Activated B cell treated with CpG ODN at 0.5 μM for 24 hours (primary cell): ENCODE data around the gene HADHA. TPM values are rescaled to one million over a fixed set of nuclear protein-coding genes. Genes with fewer than 3 reads are reported as not detected.
A peak's percentile ranks its signal among the peaks of the same experiment; 100 is the strongest.
"Not testable (repeated sequence)": the region's sequence is repeated elsewhere in the genome, so short reads cannot be mapped to it uniquely, and the experiment has no call there.

ENCODE experiments used
- ATAC-seq: fragments of 200-7000 bp; cut with Tn5 transposase; one replicate; pipeline ENCODE4 v1.10.0; 2021; ENCODE audit warnings: low read depth, mild to moderate bottlenecking, moderate library complexity
- CTCF ChIA-PET: fragments of 350-600 bp; sonication (Branson Sonifier 250); formaldehyde crosslinking; loops from one replicate; lab custom pipeline; 2021; ENCODE audit warnings: antibody characterized with exemption; lab: Charles Lee
- POLR2A ChIA-PET: fragments of 350-600 bp; sonication (Branson Sonifier 250); formaldehyde crosslinking; loops from one replicate; lab custom pipeline; 2021; ENCODE audit warnings: antibody characterized with exemption; lab: Charles Lee
- DNase-seq: peaks from one replicate; pipeline ENCODE4 v3.0.0; 2022
- H3K27ac Mint-ChIP-seq: one replicate; pipeline ENCODE4 v1.8.0; 2020; ENCODE audit warnings: mixed read lengths
- H3K27me3 Mint-ChIP-seq: one replicate; pipeline ENCODE4 v1.8.0; 2021; ENCODE audit warnings: mixed read lengths
- H3K36me3 Mint-ChIP-seq: one replicate; pipeline ENCODE4 v1.8.0; 2021; ENCODE audit warnings: low read depth, mixed read lengths
- H3K4me1 Mint-ChIP-seq: one replicate; pipeline ENCODE4 v1.8.0; 2021; ENCODE audit warnings: mixed read lengths
- H3K4me3 Mint-ChIP-seq: one replicate; pipeline ENCODE4 v1.8.0; 2020; ENCODE audit warnings: mild to moderate bottlenecking, mixed read lengths
- H3K9me3 Mint-ChIP-seq: one replicate; pipeline ENCODE4 v1.8.0; 2020; ENCODE audit warnings: mixed read lengths
- intact Hi-C: fragments of 100-400 bp; cut with micrococcal nuclease; formaldehyde crosslinking; loops from one replicate; pipeline ENCODE4 v1.15.1; 2024
- total RNA-seq: library from RNA; stranded (reverse); gene quantifications from 2 replicates; pipeline ENCODE4 v1.2.3, GENCODE V29; 2022
- TF ChIP-seq, protein P1 (sequence below): fragments of 200-600 bp; IDR thresholded peaks from one replicate; pipeline ENCODE4 v1.8.0; 2022; ENCODE audit warnings: antibody characterized with exemption, mild to moderate bottlenecking

The HADHA gene
- total RNA-seq, 1 donor from 2014 or later = 127 TPM

GRCh38 chr2:26273501-26273900, 29.1 kb upstream of the HADHA start:
- POLR2A ChIA-PET = interaction anchor here (1.7 kb wide), 1 partner anchor 30 kb away, joined by 6 read pairs; the partner anchor contains the start of genes HADHA and HADHB
- no peaks in the 10 kb centered on the region for H3K27me3 Mint-ChIP-seq
- no peak overlapping the region for H3K4me3 Mint-ChIP-seq
- peaks cover 18% of the 10 kb centered on the region for H3K4me1 Mint-ChIP-seq
- H3K27ac Mint-ChIP-seq = no peak overlapping the region
- CTCF ChIA-PET = no interaction called here
- intact Hi-C loops = no loop called here
- peaks cover 47% of the 10 kb centered on the region for H3K36me3 Mint-ChIP-seq
- H3K9me3 Mint-ChIP-seq = no peaks in the 10 kb centered on the region
- ATAC-seq (no peak), DNase-seq (no peak)
- TF ChIP-seq, protein P1, sequence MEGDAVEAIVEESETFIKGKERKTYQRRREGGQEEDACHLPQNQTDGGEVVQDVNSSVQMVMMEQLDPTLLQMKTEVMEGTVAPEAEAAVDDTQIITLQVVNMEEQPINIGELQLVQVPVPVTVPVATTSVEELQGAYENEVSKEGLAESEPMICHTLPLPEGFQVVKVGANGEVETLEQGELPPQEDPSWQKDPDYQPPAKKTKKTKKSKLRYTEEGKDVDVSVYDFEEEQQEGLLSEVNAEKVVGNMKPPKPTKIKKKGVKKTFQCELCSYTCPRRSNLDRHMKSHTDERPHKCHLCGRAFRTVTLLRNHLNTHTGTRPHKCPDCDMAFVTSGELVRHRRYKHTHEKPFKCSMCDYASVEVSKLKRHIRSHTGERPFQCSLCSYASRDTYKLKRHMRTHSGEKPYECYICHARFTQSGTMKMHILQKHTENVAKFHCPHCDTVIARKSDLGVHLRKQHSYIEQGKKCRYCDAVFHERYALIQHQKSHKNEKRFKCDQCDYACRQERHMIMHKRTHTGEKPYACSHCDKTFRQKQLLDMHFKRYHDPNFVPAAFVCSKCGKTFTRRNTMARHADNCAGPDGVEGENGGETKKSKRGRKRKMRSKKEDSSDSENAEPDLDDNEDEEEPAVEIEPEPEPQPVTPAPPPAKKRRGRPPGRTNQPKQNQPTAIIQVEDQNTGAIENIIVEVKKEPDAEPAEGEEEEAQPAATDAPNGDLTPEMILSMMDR = no peak

DNA sequence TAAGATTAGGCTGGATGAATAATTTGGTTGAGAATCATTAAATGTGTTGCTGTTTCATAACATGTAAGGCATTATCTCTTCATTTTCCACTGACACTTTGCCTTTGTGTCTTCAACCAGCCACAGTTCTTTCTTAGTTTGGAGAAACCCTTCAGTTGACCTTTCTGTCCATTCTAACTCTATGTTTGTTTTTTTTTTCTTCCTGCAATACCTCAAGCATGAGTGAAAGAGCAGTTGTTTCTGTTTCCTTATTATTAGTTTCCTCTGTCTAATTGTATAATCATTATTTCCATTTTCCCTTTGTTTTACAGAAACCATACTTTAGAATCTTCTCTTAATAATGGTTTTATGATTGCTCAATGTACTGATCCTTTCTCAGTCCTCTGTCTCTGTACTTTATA, 25.9 kb upstream of the HADHA start:
- POLR2A ChIA-PET = interaction anchor here (0.5 to 2.3 kb wide), 4 partner anchors 22 to 1795 kb away, joined by 3 to 18 read pairs (median 6); partner anchors contain the start of genes HADHA and HADHB
- no peak for ATAC-seq
- no peak for DNase-seq
- TF ChIP-seq, protein P1 = no peak
- no peaks in the 10 kb centered on the region for H3K9me3 Mint-ChIP-seq
- no peak overlapping the region for H3K27ac Mint-ChIP-seq
- no peaks in the 10 kb centered on the region for H3K27me3 Mint-ChIP-seq
- H3K36me3 Mint-ChIP-seq = peaks cover 36% of the 10 kb centered on the region
- no peak overlapping the region for H3K4me3 Mint-ChIP-seq
- H3K4me1 Mint-ChIP-seq = peaks cover 20% of the 10 kb centered on the region
- intact Hi-C loops = no loop called here
- CTCF ChIA-PET = interaction anchor here (0.6 kb wide), 1 partner anchor 59 kb away, joined by 3 read pairs; no protein-coding TSS in a partner anchor

DNA sequence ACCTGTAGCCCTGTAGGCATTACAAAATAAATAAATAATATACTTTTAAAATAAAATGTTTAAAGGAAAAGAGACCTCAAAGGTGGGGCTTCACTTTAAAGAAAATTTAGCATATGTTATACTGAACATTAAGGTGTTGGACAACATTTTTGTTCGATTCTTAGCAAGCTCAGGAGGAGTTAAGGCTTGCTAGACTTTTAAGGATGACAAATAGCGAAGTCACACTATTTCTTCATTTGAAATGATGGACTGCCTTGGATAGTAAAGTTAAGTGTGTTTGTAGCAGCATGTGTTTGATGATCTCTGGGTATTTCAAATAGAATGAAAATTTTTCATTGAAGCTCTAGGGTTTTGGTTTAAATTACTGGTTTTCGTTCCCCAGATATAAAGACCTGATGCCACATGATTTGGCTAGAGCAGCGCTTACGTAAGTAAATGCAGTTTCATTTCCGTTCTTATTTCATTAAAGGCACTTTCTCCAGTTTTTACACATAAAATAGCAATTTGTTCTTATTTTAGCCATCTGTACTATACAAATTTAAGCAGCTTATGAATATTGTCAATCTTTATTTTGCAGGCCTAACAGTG, 25.2 kb upstream of the HADHA start:
- Mint-ChIP-seq H3K4me1 (peaks cover 20% of the 10 kb centered on the region), H3K27me3 (no peaks in the 10 kb centered on the region), H3K9me3 (no peaks in the 10 kb centered on the region), H3K4me3 (no peak overlapping the region), H3K27ac (peak overlapping the region; percentile 55), H3K36me3 (peaks cover 34% of the 10 kb centered on the region)
- ATAC-seq = peak; percentile 57
- POLR2A ChIA-PET = interaction anchor here (0.8 to 2.3 kb wide), 5 partner anchors 24 to 85 kb away, joined by 3 to 18 read pairs (median 3); partner anchors contain the start of genes HADHA and HADHB
- CTCF ChIA-PET = interaction anchor here (0.6 kb wide), 1 partner anchor 60 kb away, joined by 3 read pairs; no protein-coding TSS in a partner anchor
- TF ChIP-seq, protein P1 = no peak
- intact Hi-C loops = loop anchor here (1.0 kb wide), 1 partner anchor 25 kb away; the partner anchor contains the start of genes HADHA and HADHB
- DNase-seq = no peak

DNA sequence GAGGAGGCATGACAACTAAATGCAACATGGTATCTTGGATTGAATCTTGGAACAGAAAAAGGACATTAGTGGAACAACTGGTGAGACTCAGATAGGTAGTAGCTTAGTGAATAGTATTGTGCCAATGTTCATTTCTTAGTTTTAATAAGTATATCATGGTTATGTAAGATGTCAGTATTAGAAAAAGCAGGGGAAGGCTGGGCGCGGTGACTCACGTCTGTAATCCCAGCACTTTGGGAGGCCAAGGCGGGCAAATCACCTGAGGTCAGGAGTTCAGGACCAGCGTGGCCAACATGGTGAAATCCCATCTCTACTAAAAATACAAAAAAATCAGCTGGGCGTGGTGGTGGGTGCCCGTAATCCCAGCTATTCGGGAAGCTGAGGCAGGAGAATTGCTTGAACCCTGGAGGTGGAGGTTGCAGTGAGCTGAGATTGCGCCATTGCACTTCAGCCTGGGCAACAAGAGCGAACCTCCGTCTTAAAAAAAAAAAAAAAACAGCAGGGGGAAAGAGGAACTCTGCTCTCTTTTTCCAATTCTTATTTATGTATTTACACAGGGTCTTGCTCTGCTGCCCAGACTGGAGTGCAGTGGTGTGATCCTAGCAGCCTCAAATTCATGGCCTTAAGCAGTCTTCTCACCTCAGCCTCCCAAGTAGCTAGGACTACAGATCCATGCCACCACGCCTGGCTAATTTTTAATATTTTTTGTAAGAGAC, 24.4 kb upstream of the HADHA start:
- H3K9me3 Mint-ChIP-seq, CTCF ChIA-PET: not testable (repeated sequence)
- intact Hi-C loops = loop anchor here (1.0 kb wide), 1 partner anchor 25 kb away; the partner anchor contains the start of genes HADHA and HADHB

GRCh38 chr2:26268213-26268612, 23.8 kb upstream of the HADHA start:
- Mint-ChIP-seq H3K9me3 (no peaks in the 10 kb centered on the region), H3K27ac (no peak overlapping the region), H3K4me3 (no peak overlapping the region), H3K27me3 (no peaks in the 10 kb centered on the region), H3K4me1 (peaks cover 18% of the 10 kb centered on the region), H3K36me3 (peaks cover 32% of the 10 kb centered on the region)
- CTCF ChIA-PET = no interaction called here
- TF ChIP-seq, protein P1 = no peak
- no peak for DNase-seq
- intact Hi-C loops = no loop called here
- ATAC-seq = no peak
- POLR2A ChIA-PET = interaction anchor here (2.3 kb wide), 1 partner anchor 23 kb away, joined by 18 read pairs; the partner anchor contains the start of genes HADHA and HADHB

More for the DNA sequence above, 24.4 kb upstream of the HADHA start:
- Mint-ChIP-seq H3K36me3 (peaks cover 30% of the 10 kb centered on the region), H3K4me1 (peaks cover 20% of the 10 kb centered on the region)
- not testable (repeated sequence) for H3K27me3 Mint-ChIP-seq, DNase-seq, ATAC-seq, H3K27ac Mint-ChIP-seq, H3K4me3 Mint-ChIP-seq
- POLR2A ChIA-PET = interaction anchor here (0.9 to 2.3 kb wide), 3 partner anchors 23 to 84 kb away, joined by 3 to 18 read pairs (median 6); partner anchors contain the start of genes HADHA and HADHB

GRCh38 chr2:26258836-26259235, 14.4 kb upstream of the HADHA start:
- H3K9me3 Mint-ChIP-seq, H3K27ac Mint-ChIP-seq, intact Hi-C loops, H3K4me3 Mint-ChIP-seq, H3K4me1 Mint-ChIP-seq, H3K27me3 Mint-ChIP-seq, ATAC-seq, DNase-seq: not testable (repeated sequence)
- H3K36me3 Mint-ChIP-seq = peaks cover 64% of the 10 kb centered on the region
- ChIA-PET POLR2A (interaction anchor here (0.6 kb wide), 1 partner anchor 10 kb away, joined by 3 read pairs; no protein-coding TSS in a partner anchor), CTCF (interaction anchor here (1.2 kb wide), 1 partner anchor 15 kb away, joined by 3 read pairs; no protein-coding TSS in a partner anchor)
